ENCODE data around the gene GIT1.

- no peak for TF ChIP-seq POLR2A (IDR thresholded peaks at IDR 0.05; ENCODE audit: low read length)
- TF ChIP-seq GATA1 (IDR thresholded peaks at IDR 0.05; ENCODE audit: low read depth, low read length) = no peak
Observed at GRCh38 chr17:29603109-29603674, 13.7 kb upstream of the GIT1 start.
